Measurements from ENCODE around the gene AKT1S1.

Gene AKT1S1

GRCh38 chr19:49863935-49864320, 13.2 kb downstream of the AKT1S1 start:
- no peak overlapping the region for H3K27ac ChIP-seq
- H3K36me3 ChIP-seq, result peaks cover 65% of the 10 kb centered on the region
- no peaks in the 10 kb centered on the region for H3K9me3 ChIP-seq (ENCODE audit: severe bottlenecking)
- DNase-seq, result no peak
- no peaks in the 10 kb centered on the region for H3K27me3 ChIP-seq (ENCODE audit: insufficient read depth, low read depth, severe bottlenecking)
- no peak overlapping the region for H3K4me3 ChIP-seq (ENCODE audit: low read depth, low read length)
- TF ChIP-seq, protein P1, sequence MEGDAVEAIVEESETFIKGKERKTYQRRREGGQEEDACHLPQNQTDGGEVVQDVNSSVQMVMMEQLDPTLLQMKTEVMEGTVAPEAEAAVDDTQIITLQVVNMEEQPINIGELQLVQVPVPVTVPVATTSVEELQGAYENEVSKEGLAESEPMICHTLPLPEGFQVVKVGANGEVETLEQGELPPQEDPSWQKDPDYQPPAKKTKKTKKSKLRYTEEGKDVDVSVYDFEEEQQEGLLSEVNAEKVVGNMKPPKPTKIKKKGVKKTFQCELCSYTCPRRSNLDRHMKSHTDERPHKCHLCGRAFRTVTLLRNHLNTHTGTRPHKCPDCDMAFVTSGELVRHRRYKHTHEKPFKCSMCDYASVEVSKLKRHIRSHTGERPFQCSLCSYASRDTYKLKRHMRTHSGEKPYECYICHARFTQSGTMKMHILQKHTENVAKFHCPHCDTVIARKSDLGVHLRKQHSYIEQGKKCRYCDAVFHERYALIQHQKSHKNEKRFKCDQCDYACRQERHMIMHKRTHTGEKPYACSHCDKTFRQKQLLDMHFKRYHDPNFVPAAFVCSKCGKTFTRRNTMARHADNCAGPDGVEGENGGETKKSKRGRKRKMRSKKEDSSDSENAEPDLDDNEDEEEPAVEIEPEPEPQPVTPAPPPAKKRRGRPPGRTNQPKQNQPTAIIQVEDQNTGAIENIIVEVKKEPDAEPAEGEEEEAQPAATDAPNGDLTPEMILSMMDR (IDR thresholded peaks at IDR 0.05; ENCODE audit: low read depth, low read length), result no peak

GRCh38 chr19:49863254-49863934, 13.8 kb downstream of the AKT1S1 start:
- no peak overlapping the region for H3K4me3 ChIP-seq (ENCODE audit: low read depth, low read length)
- no peaks in the 10 kb centered on the region for H3K27me3 ChIP-seq (ENCODE audit: insufficient read depth, low read depth, severe bottlenecking)
- peaks cover 70% of the 10 kb centered on the region for H3K36me3 ChIP-seq
- TF ChIP-seq, protein P1 (IDR thresholded peaks at IDR 0.05; ENCODE audit: low read depth, low read length), result no peak
- DNase-seq, result no peak
- no peak overlapping the region for H3K27ac ChIP-seq
- H3K9me3 ChIP-seq (ENCODE audit: severe bottlenecking), result no peaks in the 10 kb centered on the region

DNA sequence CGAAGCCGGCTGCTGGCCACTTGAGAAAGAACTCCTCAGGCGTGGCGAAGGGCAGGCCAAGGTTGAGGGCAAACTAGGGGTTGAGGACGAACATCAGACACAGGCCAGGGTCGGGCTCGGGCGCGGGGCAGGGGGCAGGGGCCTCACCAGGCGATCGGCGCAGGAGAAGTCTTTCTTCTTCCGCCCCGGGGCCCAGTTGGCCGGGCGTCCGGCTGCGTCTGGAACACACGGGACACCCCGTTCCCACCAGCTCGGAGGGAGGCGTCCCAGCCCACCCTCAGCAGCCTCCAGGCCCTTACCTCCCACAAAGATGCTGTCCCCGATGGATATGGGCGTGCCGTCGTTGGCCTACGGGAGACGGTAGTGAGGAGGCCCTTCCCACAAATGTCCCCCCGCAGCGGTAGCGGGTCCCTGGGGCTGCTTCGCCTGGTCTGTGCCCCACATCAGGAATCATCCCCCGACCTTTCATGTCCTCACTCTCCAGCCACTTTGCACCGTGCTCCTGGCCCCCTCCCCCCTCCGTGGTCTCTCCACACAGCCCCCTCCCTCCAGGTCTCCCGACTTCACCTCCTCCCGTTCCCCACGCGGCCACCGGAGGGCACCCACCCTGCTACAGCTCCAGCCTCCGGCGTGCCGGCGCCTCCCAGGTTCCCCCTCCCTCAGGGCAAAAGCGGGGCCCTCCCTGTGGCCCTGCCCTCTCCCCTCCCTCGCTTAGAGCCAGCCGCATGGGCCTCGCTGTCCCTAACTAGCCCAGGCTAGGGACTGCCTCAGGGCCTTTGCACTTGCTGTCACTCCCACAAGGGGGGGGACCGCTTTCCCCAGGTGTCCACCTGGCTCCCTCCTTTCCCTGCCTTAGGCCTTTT, 14.5 kb downstream of the AKT1S1 start:
- Histone ChIP-seq H3K4me3 (ENCODE audit: low read depth, low read length) (no peak overlapping the region), H3K27ac (no peak overlapping the region), H3K36me3 (peaks cover 78% of the 10 kb centered on the region), H3K9me3 (ENCODE audit: severe bottlenecking) (no peaks in the 10 kb centered on the region), H3K27me3 (ENCODE audit: insufficient read depth, low read depth, severe bottlenecking) (no peaks in the 10 kb centered on the region)
- TF ChIP-seq, protein P1 (IDR thresholded peaks at IDR 0.05; ENCODE audit: low read depth, low read length), result peak; percentile 45; the same call in 1 of the 2 replicates
- DNase-seq, result peak; percentile 76

GRCh38 chr19:49861541-49862378, 15.4 kb downstream of the AKT1S1 start:
- peaks cover 87% of the 10 kb centered on the region for H3K36me3 ChIP-seq
- H3K27ac ChIP-seq, result no peak overlapping the region
- TF ChIP-seq, protein P1 (IDR thresholded peaks at IDR 0.05; ENCODE audit: low read depth, low read length), result no peak
- H3K4me3 ChIP-seq (ENCODE audit: low read depth, low read length), result no peak overlapping the region
- no peak for DNase-seq
- no peaks in the 10 kb centered on the region for H3K9me3 ChIP-seq (ENCODE audit: severe bottlenecking)
- no peaks in the 10 kb centered on the region for H3K27me3 ChIP-seq (ENCODE audit: insufficient read depth, low read depth, severe bottlenecking)

- H3K36me3 ChIP-seq, result peaks cover 88% of the 10 kb centered on the region
- H3K27ac ChIP-seq, result peak overlapping the region; percentile 33; the same call in 1 of the 2 replicates
- peak; percentile 34 for DNase-seq
These were observed 16.0 kb downstream of the AKT1S1 start for GRCh38 chr19:49861107-49861506.

More at GRCh38 chr19:49861107-49861506, 16.0 kb downstream of the AKT1S1 start:
- no peaks in the 10 kb centered on the region for H3K9me3 ChIP-seq (ENCODE audit: severe bottlenecking)
- TF ChIP-seq, protein P1 (IDR thresholded peaks at IDR 0.05; ENCODE audit: low read depth, low read length), result no peak
- H3K4me3 ChIP-seq (ENCODE audit: low read depth, low read length), result no peak overlapping the region
- no peaks in the 10 kb centered on the region for H3K27me3 ChIP-seq (ENCODE audit: insufficient read depth, low read depth, severe bottlenecking)
